GM18909 (cell line): ENCODE measurements around the gene TBC1D10B.

ENCODE experiments used
- ATAC-seq: cut with Tn5 transposase; IDR thresholded peaks from one replicate; pipeline ENCODE4 v1.9.1; 2021; ENCODE audit warnings: mild to moderate bottlenecking; ENCODE audit not compliant: unreplicated experiment, poor library complexity

Gene TBC1D10B, protein sequence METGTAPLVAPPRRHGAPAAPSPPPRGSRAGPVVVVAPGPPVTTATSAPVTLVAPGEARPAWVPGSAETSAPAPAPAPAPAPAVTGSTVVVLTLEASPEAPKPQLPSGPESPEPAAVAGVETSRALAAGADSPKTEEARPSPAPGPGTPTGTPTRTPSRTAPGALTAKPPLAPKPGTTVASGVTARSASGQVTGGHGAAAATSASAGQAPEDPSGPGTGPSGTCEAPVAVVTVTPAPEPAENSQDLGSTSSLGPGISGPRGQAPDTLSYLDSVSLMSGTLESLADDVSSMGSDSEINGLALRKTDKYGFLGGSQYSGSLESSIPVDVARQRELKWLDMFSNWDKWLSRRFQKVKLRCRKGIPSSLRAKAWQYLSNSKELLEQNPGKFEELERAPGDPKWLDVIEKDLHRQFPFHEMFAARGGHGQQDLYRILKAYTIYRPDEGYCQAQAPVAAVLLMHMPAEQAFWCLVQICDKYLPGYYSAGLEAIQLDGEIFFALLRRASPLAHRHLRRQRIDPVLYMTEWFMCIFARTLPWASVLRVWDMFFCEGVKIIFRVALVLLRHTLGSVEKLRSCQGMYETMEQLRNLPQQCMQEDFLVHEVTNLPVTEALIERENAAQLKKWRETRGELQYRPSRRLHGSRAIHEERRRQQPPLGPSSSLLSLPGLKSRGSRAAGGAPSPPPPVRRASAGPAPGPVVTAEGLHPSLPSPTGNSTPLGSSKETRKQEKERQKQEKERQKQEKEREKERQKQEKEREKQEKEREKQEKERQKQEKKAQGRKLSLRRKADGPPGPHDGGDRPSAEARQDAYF

DNA sequence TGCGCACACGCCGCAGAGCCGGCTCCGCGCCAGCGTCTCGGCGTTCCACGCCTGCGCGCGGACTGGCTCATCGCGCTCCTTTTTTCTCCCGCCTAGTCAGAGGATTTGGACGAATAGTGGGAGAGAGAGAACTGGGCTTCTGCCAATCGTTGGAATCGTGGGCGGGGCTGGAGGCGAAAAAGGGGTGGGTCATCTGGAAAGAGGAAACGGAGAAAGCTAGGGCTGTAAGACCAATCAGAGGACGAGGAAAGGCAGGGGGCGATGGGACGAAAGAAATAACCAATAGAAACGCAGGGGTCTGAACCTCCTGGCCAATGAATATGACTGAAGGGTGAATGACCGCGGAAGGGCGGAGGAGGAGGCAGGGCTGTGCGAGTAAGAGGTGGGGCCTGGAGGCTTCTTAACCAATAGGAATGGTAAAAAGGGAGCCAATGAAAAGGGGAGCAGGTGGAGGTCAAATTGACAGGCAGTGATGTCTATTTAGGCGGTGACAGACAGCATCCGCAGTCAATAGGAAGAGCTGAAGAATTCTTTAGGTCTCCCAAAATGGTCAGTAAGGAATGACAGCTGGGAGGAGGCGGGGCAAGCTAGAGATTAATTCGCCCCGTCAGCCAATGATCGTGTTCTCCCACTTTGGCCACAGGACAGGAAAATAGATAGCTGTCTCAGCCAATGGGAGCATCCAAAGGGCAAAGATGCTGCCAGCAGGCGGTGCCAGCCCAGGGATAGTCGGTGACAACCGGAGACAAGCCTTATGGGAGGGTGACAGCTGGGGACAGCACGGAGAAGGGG is at the start of gene TBC1D10B:
Gene TBC1D10B (minus strand): TSS at position 39 of the 792 bp plus-strand sequence. CDS start 311 bp downstream, outside the sequence.
- peak; percentile 78 for ATAC-seq

DNA sequence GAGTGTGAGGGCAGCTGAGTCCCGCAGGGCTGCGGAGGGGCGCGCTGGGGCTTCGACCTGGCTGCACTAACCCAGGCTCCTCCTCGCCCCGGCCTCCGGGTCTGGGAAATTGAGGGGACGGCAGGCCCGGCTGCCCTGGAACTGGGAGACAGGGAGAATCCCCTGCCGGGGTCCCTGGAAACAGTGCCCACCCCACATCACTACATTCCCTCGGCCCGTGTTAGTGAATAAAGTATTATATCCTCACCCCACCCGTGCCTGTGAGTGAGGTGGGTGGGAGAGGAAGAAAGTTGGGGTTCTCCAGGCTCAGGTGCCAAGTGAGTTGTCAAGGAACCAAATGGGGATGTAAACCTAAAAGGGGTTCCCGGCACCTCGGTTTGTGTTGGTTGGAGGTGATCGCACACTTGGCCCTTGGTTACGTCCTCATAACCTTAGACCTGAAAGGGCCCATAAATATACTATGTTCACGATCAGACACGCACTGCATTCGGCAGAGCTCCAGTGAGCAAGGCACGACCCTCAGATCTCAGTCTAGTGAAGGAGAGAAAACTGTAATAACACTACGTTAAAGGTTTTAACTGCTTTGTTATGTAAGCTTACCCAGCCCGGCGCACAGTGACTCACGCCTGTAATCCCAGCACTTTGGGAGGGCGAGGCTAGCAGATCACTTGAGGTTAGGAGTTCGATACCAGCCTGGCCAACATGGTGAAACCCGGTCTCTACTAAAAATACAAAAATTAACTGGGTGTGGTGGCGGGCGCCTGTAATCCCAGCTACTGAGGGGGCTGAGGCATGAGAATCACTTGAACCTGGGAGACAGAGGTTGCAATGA is 48.3 kb upstream of the TBC1D10B start:
- no peak for ATAC-seq

DNA sequence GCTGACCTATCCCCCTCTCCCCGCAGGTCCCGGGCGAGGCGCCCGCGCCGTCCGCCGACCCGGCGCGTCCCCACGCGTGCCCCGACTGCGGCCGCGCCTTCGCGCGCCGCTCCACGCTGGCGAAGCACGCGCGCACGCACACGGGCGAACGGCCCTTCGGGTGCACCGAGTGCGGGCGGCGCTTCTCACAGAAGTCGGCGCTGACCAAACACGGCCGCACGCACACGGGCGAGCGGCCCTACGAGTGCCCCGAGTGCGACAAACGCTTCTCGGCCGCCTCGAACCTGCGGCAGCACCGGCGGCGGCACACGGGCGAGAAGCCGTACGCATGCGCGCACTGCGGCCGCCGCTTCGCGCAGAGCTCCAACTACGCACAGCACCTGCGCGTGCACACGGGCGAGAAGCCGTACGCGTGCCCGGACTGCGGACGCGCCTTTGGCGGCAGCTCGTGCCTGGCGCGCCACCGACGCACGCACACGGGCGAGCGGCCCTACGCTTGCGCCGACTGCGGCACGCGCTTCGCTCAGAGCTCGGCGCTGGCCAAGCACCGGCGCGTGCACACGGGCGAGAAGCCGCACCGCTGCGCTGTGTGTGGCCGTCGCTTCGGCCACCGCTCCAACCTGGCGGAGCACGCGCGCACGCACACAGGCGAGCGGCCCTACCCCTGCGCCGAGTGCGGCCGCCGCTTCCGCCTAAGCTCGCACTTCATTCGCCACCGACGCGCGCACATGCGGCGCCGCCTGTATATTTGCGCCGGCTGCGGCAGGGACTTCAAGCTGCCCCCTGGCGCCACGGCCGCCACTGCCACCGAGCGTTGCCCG is 47.4 kb upstream of the TBC1D10B start:
- ATAC-seq, result peak; percentile 81

DNA sequence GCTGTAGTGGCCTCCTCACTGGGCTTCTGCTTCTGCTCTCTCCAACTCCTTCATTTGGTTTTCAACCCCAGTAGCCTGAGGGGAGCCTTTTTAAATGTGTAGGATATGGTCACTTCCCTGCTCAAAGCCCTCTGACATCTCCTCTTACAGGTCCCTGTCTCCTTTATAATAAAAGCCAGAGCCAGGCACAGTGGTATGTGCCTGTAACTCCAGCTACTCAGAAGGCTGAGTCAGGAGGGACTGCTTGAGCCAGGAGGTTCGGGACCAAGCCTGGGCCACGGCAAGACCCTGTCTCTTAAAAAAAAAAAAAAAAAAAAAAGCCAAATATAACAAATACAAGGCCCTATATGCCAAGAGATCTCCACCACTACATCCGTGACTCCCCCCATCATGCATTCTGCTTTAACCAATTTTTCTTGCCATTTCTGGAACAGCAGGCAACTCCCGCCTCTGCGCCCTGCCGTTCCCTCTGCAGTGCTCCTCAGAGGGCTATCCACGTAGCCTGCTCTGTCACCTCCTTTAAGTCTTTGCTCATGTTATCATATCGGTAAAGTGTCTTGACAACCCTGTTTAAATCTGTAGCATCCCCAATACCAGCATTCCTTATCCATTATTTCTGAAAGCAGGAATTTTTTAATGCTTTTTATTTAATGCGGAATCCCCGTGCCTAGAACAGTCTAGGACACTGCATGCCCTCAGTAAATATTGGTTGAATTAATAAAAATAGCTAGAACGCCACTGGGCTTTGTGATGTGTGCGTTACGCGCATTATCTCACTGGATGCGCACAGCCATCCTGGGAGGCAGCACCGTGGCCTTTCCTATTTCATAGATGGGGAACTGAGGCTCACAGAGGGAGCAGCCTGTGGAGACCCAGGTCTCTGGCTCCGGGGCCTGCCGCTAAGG is 46.6 kb upstream of the TBC1D10B start:
- no peak for ATAC-seq

DNA sequence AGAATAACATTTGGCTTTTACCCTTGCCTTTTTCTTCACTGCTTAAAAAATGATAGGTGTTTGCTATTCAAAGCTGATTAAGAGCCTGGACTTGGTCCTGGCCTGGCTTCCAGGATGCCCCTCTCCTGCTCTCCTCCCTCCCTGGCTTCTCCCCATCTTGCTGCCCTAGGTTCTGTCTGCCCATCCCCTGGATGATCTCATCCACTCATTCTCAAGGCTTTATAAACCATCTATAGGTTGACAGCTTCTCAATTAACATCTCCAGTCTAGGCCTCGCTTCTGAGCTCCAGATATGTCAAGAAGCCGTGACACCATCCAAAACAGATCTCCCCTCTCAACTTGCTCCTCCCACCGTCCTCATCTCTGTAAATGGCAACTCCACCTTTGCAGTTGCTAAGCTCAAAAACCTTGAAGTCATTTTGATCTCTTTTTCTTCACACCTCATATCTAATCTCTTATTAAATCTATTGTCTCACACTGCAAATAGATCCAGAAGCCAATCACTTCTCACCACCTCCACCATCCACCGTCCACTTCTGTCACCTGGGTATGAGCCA is 45.8 kb upstream of the TBC1D10B start:
- ATAC-seq, result no peak

DNA sequence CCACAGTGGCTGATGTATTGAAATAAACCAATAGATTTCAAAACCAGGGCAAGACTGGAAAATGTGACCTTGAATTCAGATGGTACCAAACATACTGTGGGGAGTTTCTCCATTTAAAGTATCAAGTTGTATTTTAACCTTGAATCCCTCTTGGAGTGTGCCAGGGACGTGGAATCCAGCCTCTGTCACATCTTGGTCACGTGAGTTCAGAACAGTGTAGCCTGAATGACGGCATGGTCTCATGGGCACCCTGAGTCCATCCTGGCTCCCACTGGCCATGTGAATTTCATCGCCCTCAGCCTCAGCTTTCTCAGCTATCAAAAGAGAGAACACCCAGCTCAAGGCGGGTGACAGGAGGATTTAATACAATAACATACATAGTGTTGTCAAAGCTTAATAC is 43.9 kb upstream of the TBC1D10B start:
- ATAC-seq, result no peak

DNA sequence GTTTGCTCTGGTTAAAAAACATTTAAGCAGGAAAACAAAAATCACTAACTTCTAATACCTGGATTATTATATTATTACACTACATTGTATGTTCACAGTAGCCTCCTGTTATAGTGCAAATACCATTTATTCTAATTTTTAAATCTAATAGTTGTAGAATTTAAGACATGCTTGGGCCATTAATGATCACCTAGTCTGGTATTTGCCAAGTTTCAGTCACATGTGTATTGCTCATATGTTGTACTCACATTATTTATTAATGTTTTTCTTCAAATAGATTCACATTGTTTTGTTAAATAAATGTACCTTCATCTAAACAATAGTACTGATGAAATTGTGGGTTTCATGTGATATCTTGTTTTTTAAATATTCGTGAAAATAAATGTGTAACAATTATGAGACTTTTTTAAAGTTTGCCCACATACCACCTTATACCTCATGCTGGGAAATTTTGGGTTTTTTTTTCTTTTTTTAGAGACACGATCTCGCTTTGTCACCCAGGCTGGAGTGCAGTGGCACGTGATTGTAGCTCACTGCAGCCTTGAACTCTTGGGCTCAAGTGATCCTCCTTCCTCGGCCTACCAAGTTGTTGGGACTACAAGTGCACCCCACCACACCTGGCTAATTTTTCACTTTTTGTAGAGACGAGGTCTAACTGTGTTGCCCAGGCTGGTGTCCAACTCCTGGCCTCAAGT is 43.0 kb upstream of the TBC1D10B start:
- ATAC-seq, result no peak

DNA sequence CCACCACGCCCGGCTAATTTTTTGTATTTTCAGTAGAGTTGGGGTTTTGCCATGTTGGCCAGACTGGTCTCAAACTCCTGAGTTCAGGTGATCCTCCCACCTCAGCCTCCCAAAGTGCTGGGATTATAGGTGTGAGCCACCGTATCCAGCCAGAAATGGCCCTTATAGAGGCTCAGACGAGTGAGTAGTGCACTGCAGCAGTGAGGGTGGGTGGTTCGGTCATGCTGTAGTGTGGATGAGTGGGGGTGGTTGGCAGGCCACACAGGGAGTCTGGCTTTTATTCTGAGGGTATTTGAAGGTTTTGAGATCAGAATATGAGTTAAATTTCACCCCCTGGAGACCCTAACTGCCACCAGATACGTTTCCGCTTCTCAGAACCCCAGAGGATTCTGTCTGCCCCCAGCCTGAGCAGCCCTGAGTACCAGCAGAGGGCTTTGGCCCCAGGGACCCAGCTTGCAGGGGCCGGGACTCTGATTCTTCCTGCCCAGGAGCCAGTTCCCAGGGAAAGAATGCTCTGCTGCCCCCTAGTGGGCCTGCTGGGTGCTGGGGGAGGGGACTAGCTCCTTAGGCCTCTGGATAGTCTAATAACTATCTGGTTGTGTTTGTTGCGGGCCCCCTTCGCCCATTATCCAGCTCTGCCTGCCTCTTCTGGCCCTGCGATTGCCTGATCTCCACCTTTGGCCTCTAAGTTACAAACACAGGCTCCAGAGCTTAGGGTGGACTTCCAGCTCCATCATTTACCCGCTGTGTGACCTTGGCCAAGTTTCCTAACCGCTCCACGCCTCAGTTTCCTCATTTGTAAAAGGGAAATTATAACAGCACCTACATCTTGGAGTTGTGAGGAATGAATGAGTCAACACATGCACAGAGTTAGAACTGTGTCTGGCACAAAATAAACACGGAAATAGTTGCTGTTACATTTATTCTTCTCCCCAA is 39.1 kb upstream of the TBC1D10B start:
- peak; percentile 42 for ATAC-seq

DNA sequence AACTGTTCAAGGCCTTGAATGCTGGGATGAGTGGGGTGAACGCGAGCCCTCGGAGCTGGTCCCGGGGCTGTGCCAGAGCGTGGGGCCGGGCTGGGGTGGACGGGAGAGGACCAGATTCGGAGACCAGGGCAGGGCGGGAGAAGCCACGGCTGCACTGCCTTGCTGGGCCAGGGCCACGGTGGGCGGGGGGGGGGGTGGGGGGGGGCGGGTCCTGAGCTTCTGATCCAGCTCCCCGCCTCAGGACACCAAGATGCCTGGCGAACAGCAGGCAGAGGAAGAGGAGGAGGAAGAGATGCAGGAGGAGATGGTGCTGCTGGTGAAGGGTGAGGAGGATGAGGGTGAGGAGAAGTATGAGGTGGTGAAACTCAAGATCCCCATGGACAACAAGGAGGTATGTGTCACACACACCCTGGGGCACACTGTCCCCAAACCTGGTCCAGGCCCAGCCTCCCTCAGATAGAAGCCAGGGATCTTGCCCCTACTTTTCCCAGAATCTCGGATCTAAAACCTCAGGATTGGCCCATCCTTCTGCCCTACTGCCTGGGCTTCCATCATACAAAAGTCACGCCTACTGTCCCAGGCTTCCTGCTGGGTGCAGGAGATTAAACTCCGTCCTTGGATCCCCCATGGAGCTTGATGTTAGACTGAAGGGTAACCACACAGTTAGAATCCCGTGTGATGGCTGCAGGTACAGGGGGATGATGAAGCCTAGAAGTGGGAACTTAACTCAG is 37.7 kb upstream of the TBC1D10B start:
- no peak for ATAC-seq

DNA sequence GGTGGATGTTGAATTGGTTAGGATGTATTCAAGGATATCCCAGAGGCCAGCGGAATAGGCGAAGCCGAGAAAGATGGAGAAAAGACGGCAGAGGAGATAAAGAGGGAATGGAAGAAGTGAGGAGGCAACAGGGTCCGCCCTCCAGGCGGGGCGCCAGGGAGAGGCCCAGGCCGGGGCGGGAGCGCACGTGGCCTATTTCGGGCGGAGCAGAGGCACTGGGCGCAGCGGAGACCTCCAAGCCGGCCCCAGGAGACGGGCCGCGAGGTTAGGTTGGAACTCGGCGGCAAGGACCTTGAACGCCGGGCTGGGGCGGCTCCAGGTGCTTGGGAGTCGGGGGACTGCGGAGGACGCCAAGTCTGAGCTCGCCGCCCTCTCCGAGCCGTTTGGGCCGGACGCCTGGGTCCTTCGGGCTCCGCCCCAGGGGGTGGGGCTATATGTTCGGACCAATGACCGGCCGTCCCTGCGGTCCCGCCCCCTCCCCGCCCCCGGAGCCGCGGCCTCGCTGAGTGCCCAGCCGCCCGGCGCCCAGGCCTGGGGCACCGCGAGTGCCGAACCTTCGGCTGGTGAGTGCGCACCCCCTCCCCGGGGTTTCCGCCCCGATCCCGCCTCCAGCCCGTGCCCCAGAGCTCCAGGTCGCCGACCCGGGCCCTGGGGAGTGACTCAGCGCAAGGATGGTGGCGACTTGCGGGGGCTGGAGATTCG is 37.0 kb upstream of the TBC1D10B start, which contains the start of gene ZNF771:
Gene ZNF771 (plus strand): TSS at position 505 of the 702 bp plus-strand sequence. CDS start 448 bp downstream, outside the sequence.
- peak; percentile 78 for ATAC-seq

DNA sequence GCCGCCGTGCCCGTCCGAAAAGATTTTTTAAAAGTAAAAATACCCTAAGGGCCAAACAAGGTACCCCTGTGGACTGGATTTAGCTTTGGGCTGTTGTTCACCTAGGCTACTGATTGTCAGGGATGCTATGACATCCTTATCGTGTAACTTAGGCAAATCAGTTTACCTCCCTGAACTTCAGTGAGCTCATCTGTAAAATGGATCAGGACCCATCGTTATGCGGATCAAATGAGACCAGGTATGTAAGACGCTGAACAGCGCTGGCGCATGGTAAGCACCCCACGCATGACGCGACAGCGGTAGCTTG is 36.5 kb upstream of the TBC1D10B start:
- ATAC-seq, result peak; percentile 8

DNA sequence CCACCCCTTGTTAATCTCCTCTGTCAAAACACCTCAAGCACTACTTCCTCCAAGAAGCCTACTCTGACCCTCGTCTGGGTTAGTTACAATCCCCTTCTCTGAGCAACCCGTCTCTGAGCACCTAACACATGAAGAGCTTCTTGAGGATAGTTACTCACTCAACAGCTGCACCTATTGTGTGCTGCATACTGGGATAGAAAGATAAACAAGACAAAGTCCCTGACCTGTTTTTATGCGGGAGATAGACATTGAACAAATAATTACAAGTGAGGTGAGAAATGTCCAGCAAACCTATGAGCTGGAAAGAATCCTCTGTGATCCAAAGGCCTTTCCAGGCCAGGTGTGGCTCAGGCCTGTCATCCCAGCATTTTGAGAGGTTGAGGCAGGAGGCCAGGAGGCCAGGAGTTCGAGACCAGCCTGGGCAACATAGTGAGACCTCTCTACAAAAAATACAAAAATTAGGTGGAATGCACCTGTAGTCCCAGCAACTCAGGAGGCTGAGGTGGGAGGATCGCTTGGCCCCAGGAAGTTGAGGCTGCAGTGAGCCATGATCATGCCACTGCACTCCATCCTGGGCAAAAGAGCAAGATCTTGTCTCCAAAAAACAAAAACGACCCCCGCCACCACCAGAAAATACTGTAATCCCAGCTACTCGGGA is 31.6 kb upstream of the TBC1D10B start:
- ATAC-seq, result no peak

DNA sequence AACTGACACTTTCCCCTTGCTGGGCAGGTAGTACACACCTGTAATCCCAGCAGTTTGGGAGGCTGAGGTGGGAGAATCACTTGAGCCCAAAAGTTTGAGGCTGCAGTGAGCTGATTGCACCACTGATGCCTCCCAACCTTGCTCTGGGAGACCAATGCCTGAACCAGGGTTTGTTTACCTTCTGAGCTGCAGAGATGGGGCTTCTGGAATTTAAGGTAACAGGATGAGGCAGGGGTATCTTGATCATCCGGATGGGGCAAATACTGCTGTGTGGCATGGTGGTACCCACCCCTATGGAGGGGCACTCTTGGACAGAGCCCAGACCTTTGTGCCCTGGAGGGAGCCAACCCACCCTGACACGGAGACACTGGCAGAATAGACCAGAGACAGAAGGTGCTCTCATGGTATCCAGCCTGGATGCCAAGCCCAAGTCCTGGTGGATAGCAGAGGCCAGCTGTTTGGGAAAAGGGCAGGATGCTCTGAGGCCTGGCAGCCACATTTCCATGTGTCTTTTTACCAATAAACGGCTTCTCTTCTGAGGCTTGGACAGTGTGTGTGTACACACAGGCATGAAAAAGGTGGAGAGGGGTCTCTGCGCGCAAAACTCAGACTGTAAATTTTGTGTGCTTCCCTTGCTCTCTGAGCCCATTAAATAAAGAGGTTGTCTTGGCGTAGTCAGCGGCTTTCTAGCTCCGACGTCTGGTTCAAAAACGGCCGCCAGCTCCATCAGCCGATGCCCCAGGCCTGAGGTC is 29.3 kb upstream of the TBC1D10B start:
- ATAC-seq, result no peak
